Omental fat pad (tissue), 4 donors: Measurements from ENCODE around the gene NYAP2. TPM values are rescaled to one million over a fixed set of nuclear protein-coding genes. Genes with fewer than 3 reads are reported as not detected.

Experiments
- ATAC-seq: fragments of 150-250 bp; one replicate; pipeline ENCODE4 v1.9.1; 2016; ENCODE audit warnings: mild to moderate bottlenecking, moderate library complexity; ENCODE audit not compliant: low FRiP score
- DNase-seq: peaks from one replicate; pipeline ENCODE4 v3.0.0-alpha.2; 2019; ENCODE audit warnings: low spot score
- CTCF ChIP-seq, 3 donors: fragments of 450-650 bp; IDR thresholded peaks; one replicate each; pipeline ENCODE4 v1.5.1; 2016 to 2017; ENCODE audit warnings: antibody characterized with exemption in 3 of 3, mild to moderate bottlenecking in 3 of 3, moderate library complexity in 2 of 3
- total RNA-seq, 4 donors: library from RNA; depleted of rRNA; stranded (reverse); fragments of >200 nt; gene quantifications; one replicate each; pipeline ENCODE4 v1.1.0, GENCODE V29; 2016

Gene NYAP2
- total RNA-seq, 4 donors from 2014 or later, result not detected

DNA sequence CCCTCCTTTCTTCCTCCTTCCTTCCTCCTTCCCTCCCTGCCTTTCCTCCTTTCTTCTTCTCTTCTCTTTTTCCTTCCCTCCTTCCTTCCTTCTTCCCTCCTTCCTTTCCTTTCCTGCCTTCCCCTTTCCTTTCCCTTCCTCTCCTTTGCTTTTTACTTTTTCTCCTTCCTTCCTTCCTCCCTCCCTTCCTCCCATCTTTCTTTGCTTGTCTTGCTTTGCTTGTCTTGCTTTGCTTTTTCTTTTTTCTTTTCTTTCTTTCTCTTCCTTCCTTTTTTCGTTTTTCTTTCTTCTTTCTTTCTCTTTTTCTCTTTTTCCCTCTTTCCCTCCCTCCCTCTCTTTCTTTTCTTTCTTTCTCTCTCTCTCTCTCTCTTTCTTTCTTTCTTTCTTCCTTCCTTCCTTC, 113.0 kb downstream of the NYAP2 start:
- ATAC-seq, result no peak
- no peak for DNase-seq
- TF ChIP-seq CTCF (IDR thresholded peaks at IDR 0.05), result no peak

GRCh38 chr2:225512876-225513540, 113.5 kb downstream of the NYAP2 start:
- TF ChIP-seq CTCF (IDR thresholded peaks at IDR 0.05), result no peak
- ATAC-seq (no peak), DNase-seq (no peak)

GRCh38 chr2:225515033-225515432, 115.5 kb downstream of the NYAP2 start:
- ATAC-seq (no peak), DNase-seq (no peak)
- TF ChIP-seq CTCF (IDR thresholded peaks at IDR 0.05), result no peak

- TF ChIP-seq CTCF (IDR thresholded peaks at IDR 0.05), result no peak
- no peak for ATAC-seq
Measured at GRCh38 chr2:225526760-225527390, 127.4 kb downstream of the NYAP2 start.

GRCh38 chr2:225531559-225531958, 132.0 kb downstream of the NYAP2 start:
- no peak for ATAC-seq
- no peak for TF ChIP-seq CTCF (IDR thresholded peaks at IDR 0.05)
- no peak for DNase-seq

More at GRCh38 chr2:225526760-225527390, 127.4 kb downstream of the NYAP2 start:
- DNase-seq, result no peak

DNA sequence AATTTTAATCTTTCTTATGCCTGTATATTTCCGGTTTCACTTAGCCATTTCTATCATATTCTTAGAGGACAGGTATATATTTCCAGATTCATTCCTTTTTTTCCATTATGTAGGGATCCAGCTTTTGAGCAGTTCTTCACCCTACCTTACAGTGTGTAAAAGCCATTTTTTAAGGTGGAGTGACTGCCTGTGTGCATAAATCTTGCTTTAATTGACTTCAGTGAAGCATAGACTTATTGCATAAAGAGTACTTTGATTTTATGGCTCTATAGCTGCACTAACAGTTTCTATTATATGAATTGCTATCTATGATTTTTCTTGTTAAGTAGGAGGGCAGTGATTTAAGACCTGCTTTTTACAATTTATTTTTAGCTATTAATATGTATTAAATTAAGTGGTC, 132.6 kb downstream of the NYAP2 start:
- ATAC-seq (no peak), DNase-seq (no peak)
- TF ChIP-seq CTCF (IDR thresholded peaks at IDR 0.05), result no peak

DNA sequence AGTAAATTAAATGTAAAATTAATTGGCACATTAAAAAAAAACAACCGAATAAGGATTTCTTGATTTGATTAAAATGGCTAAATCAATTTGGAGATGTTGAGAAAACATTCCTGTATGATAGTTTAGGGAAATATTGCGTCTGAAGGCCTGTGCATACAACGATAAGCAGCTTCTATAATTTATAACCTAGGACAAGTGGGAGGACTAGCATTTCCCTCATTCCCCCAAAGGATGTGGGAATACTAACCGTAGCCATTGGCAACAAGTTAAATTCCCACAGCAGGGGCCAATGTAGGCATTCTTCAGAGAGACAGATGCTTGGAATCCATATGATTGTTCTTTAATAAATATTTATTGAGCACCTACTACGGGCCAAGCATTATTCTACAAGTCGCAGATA, 134.5 kb downstream of the NYAP2 start:
- DNase-seq (no peak), ATAC-seq (no peak)
- TF ChIP-seq CTCF (IDR thresholded peaks at IDR 0.05), result no peak
